ENCODE measurements around the gene SMARCC2. TPM values are rescaled to one million over a fixed set of nuclear protein-coding genes. Genes with fewer than 3 reads are reported as not detected.

SMARCC2 gene
- total and polyA plus RNA-seq, 9 of the 15 experiments (the other 6 are each of a cell fraction or from before 2014, with no cell fraction given) = 11.9 to 86.0 (median 36.6) TPM

DNA sequence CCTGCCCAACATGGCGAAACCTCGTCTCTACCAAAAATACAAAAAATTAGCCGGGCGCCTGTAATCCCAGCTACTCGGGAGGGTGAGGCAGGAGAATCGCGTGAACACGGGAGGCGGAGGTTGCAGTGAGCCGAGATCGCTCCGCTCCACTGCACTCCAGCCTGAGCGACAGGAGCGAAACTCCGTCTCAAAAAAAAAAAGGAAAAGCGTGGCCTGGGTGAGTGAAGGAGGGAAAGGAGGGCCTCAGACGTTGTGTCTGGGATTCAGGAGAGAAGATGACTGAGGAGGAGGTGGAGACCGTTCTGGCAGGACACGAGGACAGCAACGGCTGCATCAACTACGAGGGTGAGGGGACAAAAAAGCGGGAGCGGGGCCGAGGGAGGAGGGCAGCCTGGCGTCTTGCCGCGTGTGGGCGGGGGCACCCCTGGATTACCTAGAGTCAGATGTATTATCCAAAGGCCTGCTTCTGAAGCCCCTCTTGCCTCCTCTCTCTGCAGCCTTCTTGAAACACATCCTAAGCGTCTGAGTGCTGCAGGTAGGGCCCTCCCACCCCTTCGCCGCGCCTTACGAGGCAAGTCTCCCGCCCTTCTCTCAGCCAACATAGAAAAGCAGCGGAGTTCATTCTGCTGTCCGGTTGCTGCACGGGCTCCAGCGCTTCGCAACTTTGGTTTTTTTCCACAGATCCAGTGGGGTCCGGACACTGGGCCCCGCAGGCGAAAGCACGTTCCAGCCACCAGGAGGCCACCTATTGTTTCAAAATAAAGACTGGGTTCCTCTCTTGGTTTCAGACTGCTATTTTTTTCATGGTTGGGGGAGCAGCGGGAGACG lies 31.9 kb downstream of the SMARCC2 start (continued):
- TF ChIP-seq NR4A1 (CRISPR knock-in tag; IDR thresholded peaks at IDR 0.05) = no peak
- TF ChIP-seq NR4A1 (tag; IDR thresholded peaks at IDR 0.05) = 0 out of 2 replicates have a peak, but pooled peaks have one; percentile 36
- TF ChIP-seq E2F1 (CRISPR knock-in tag; IDR thresholded peaks at IDR 0.05) = no peak
- TF ChIP-seq ZNF644 (tag; IDR thresholded peaks at IDR 0.05; ENCODE audit: low read depth) = no peak
- no peak for TF ChIP-seq TAL1 (IDR thresholded peaks at IDR 0.05)
- TF ChIP-seq, protein P1, sequence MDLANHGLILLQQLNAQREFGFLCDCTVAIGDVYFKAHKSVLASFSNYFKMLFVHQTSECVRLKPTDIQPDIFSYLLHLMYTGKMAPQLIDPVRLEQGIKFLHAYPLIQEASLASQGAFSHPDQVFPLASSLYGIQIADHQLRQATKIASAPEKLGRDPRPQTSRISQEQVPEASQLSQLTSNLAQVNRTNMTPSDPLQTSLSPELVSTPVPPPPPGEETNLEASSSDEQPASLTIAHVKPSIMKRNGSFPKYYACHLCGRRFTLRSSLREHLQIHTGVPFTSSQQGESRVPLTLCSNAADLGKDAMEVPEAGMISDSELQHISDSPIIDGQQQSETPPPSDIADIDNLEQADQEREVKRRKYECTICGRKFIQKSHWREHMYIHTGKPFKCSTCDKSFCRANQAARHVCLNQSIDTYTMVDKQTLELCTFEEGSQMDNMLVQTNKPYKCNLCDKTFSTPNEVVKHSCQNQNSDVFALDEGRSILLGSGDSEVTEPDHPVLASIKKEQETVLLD (IDR thresholded peaks at IDR 0.05) = peak; percentile 33; the same call in 1 of the 2 replicates
- no peak for TF ChIP-seq ZSCAN32 (CRISPR knock-in tag; IDR thresholded peaks at IDR 0.05)
- TF ChIP-seq GATA2 (CRISPR knock-in tag; IDR thresholded peaks at IDR 0.05) = no peak
- TF ChIP-seq ZNF668 (CRISPR knock-in tag; IDR thresholded peaks at IDR 0.05) = no peak

All from K562 (cell line).